K562 (cell line): Measurements from ENCODE around the gene SNX9. TPM values are rescaled to one million over a fixed set of nuclear protein-coding genes. Genes with fewer than 3 reads are reported as not detected.

ENCODE experiments used
- EHMT2 ChIP-seq: fragments of 450-650 bp; IDR thresholded peaks from 2 replicates; pipeline ENCODE4 v1.6.1; 2018; ENCODE audit warnings: antibody characterized with exemption
- ELF4 ChIP-seq: fragments of 450-650 bp; formaldehyde crosslinking; IDR thresholded peaks from 2 replicates; pipeline ENCODE4 v1.4.0; 2022; ENCODE audit warnings: missing genetic modification characterization
- FOXK1 ChIP-seq: sonication (generic); formaldehyde crosslinking; IDR thresholded peaks from 2 replicates; pipeline ENCODE4 v1.8.0; 2022; ENCODE audit warnings: missing genetic modification reagents, mild to moderate bottlenecking, borderline replicate concordance
- ILF3 ChIP-seq: fragments of 450-650 bp; IDR thresholded peaks from 2 replicates; pipeline ENCODE4 v1.6.1; 2018; ENCODE audit warnings: antibody characterized with exemption, mild to moderate bottlenecking, moderate library complexity, borderline replicate concordance
- KAT2B ChIP-seq: IDR thresholded peaks from one replicate; pipeline ENCODE4 v1.6.1; 2012; ENCODE audit warnings: low read depth, mild to moderate bottlenecking, control low read depth, inconsistent platforms, low read length, moderate library complexity
- NFE2 ChIP-seq: IDR thresholded peaks from 2 replicates; pipeline ENCODE4 v1.6.1; 2014; ENCODE audit warnings: antibody characterized with exemption, low read depth
- PML ChIP-seq: IDR thresholded peaks from 2 replicates; pipeline ENCODE4 v1.6.1; 2012; ENCODE audit warnings: low read length, inconsistent platforms
- SLC30A9 ChIP-seq: fragments of 250-450 bp; sonication (Bioruptor Pico); IDR thresholded peaks from 2 replicates; pipeline ENCODE4 v1.8.0; 2022; ENCODE audit warnings: mild to moderate bottlenecking, moderate library complexity
- SMAD2 ChIP-seq: fragments of 150-350 bp; IDR thresholded peaks from 2 replicates; pipeline ENCODE4 v1.6.1; 2014; ENCODE audit warnings: low read depth, mild to moderate bottlenecking, low read length
- SRSF7 ChIP-seq: fragments of 200-400 bp; formaldehyde crosslinking; optimal IDR thresholded peaks from 2 replicates; pipeline ENCODE3; 2017; ENCODE audit warnings: mild to moderate bottlenecking, low read depth, low read length
- TAF7 ChIP-seq: fragments of 450-650 bp; IDR thresholded peaks from 2 replicates; pipeline ENCODE4 v1.6.1; 2016; ENCODE audit warnings: missing genetic modification characterization, missing compliant biosample characterization
- ZC3H8 ChIP-seq: fragments of 450-650 bp; IDR thresholded peaks from 2 replicates; pipeline ENCODE4 v1.6.1; 2017
- ZNF134 ChIP-seq: fragments of 250-450 bp; sonication (Bioruptor Pico); conservative IDR thresholded peaks from 2 replicates; pipeline ENCODE4 v1.4.0; 2020
- ZNF23 ChIP-seq: fragments of 250-450 bp; sonication (Bioruptor Pico); IDR thresholded peaks from 2 replicates; pipeline ENCODE4 v1.4.0; 2020; ENCODE audit warnings: mild to moderate bottlenecking
- ZNF668 ChIP-seq: fragments of 250-450 bp; sonication (Bioruptor Pico); IDR thresholded peaks from 2 replicates; pipeline ENCODE4 v1.8.0; 2022; ENCODE audit warnings: mild to moderate bottlenecking, inconsistent platforms
- ZNF764 ChIP-seq: fragments of 250-450 bp; sonication (Bioruptor Pico); IDR thresholded peaks from 2 replicates; pipeline ENCODE4 v1.4.0; 2020; ENCODE audit warnings: low read depth, mild to moderate bottlenecking, moderate library complexity
- ZNF766 ChIP-seq: fragments of 200-800 bp; sonication (Bioruptor generic); conservative IDR thresholded peaks from 2 replicates; pipeline ENCODE4 v1.6.1; 2016; ENCODE audit warnings: missing genetic modification characterization, missing compliant biosample characterization
- polyA plus RNA-seq, 8 experiments: library from polyadenylated mRNA; depleted of rRNA in 4 of 8; stranded (reverse) in 5 of 8; unstranded in 3 of 8; fragments of >200 nt; fragmentation: Nextera tagmentation in 2 of 8; fragmentation: Illumina TruSeq in 1 of 8; extraction: Ambion mirVana in 2 of 8; extraction: Trizol in 1 of 8; gene quantifications; 2 replicates each; pipeline versions ENCODE4 v1.2.1 to v1.2.3, GENCODE V29; 2011 to 2014; ENCODE audit warnings: inconsistent platforms in 1 of 8, missing spikeins in 1 of 8
- total RNA-seq, 7 experiments: library from RNA; depleted of rRNA in 6 of 7; stranded (reverse); fragments of >200 nt in 6 of 7; fragmentation: Illumina TruSeq in 2 of 7; extraction: Trizol in 2 of 7; gene quantifications; 2 replicates each; pipeline versions ENCODE4 v1.2.1 to v1.2.3, GENCODE V29; 2011 to 2021; ENCODE audit warnings: low replicate concordance in 1 of 7
- TF ChIP-seq, protein P1 (sequence below): fragments of 450-650 bp; IDR thresholded peaks from 2 replicates; pipeline ENCODE4 v1.7.1; 2018; ENCODE audit warnings: mild to moderate bottlenecking, low read depth; ENCODE audit not compliant: partially characterized antibody
- TF ChIP-seq, protein P2 (sequence below): sonication (generic); formaldehyde crosslinking; IDR thresholded peaks from 2 replicates; pipeline ENCODE4 v1.8.1; 2023; ENCODE audit warnings: missing genetic modification reagents, mild to moderate bottlenecking, borderline replicate concordance
- TF ChIP-seq, protein P3 (sequence below): fragments of 250-450 bp; sonication (Bioruptor Pico); IDR thresholded peaks from 2 replicates; pipeline ENCODE4 v1.5.0; 2020; ENCODE audit warnings: mild to moderate bottlenecking, borderline replicate concordance
- TF ChIP-seq, protein P4 (sequence below): sonication (generic); formaldehyde crosslinking; IDR thresholded peaks from 2 replicates; pipeline ENCODE4 v1.8.0; 2022; ENCODE audit warnings: mild to moderate bottlenecking, low read depth, missing genetic modification reagents

Gene SNX9
- total and polyA plus RNA-seq, 9 of the 15 experiments (the other 6 are each of a cell fraction or from before 2014, with no cell fraction given) = 6.0 to 81.7 (median 57.1) TPM

DNA sequence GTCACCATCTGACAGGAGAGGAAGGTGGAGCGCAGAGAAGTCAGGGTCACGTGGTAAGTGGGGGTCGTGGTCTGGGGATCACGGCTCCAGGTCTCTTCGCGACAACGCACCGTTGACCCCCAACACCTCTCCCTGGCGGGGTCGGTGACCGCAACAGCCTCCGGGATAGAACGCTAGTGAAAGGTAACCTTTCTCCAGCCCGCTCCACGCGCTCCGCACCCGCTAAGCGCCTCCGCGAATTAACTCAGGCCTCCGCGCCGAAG, 158.0 kb downstream of the SNX9 start (continued):
- TF ChIP-seq, protein P1, sequence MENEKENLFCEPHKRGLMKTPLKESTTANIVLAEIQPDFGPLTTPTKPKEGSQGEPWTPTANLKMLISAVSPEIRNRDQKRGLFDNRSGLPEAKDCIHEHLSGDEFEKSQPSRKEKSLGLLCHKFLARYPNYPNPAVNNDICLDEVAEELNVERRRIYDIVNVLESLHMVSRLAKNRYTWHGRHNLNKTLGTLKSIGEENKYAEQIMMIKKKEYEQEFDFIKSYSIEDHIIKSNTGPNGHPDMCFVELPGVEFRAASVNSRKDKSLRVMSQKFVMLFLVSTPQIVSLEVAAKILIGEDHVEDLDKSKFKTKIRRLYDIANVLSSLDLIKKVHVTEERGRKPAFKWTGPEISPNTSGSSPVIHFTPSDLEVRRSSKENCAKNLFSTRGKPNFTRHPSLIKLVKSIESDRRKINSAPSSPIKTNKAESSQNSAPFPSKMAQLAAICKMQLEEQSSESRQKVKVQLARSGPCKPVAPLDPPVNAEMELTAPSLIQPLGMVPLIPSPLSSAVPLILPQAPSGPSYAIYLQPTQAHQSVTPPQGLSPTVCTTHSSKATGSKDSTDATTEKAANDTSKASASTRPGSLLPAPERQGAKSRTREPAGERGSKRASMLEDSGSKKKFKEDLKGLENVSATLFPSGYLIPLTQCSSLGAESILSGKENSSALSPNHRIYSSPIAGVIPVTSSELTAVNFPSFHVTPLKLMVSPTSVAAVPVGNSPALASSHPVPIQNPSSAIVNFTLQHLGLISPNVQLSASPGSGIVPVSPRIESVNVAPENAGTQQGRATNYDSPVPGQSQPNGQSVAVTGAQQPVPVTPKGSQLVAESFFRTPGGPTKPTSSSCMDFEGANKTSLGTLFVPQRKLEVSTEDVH = no peak
- no peak for TF ChIP-seq KAT2B
- TF ChIP-seq ZNF766 = no peak
- TF ChIP-seq SLC30A9 (CRISPR knock-in tag) = no peak
- TF ChIP-seq ZNF764 = no peak
- TF ChIP-seq, protein P2, sequence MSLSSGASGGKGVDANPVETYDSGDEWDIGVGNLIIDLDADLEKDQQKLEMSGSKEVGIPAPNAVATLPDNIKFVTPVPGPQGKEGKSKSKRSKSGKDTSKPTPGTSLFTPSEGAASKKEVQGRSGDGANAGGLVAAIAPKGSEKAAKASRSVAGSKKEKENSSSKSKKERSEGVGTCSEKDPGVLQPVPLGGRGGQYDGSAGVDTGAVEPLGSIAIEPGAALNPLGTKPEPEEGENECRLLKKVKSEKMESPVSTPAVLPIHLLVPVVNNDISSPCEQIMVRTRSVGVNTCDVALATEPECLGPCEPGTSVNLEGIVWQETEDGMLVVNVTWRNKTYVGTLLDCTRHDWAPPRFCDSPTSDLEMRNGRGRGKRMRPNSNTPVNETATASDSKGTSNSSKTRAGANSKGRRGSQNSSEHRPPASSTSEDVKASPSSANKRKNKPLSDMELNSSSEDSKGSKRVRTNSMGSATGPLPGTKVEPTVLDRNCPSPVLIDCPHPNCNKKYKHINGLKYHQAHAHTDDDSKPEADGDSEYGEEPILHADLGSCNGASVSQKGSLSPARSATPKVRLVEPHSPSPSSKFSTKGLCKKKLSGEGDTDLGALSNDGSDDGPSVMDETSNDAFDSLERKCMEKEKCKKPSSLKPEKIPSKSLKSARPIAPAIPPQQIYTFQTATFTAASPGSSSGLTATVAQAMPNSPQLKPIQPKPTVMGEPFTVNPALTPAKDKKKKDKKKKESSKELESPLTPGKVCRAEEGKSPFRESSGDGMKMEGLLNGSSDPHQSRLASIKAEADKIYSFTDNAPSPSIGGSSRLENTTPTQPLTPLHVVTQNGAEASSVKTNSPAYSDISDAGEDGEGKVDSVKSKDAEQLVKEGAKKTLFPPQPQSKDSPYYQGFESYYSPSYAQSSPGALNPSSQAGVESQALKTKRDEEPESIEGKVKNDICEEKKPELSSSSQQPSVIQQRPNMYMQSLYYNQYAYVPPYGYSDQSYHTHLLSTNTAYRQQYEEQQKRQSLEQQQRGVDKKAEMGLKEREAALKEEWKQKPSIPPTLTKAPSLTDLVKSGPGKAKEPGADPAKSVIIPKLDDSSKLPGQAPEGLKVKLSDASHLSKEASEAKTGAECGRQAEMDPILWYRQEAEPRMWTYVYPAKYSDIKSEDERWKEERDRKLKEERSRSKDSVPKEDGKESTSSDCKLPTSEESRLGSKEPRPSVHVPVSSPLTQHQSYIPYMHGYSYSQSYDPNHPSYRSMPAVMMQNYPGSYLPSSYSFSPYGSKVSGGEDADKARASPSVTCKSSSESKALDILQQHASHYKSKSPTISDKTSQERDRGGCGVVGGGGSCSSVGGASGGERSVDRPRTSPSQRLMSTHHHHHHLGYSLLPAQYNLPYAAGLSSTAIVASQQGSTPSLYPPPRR (CRISPR knock-in tag) = no peak
- TF ChIP-seq FOXK1 = no peak
- no peak for TF ChIP-seq PML
- TF ChIP-seq, protein P3, sequence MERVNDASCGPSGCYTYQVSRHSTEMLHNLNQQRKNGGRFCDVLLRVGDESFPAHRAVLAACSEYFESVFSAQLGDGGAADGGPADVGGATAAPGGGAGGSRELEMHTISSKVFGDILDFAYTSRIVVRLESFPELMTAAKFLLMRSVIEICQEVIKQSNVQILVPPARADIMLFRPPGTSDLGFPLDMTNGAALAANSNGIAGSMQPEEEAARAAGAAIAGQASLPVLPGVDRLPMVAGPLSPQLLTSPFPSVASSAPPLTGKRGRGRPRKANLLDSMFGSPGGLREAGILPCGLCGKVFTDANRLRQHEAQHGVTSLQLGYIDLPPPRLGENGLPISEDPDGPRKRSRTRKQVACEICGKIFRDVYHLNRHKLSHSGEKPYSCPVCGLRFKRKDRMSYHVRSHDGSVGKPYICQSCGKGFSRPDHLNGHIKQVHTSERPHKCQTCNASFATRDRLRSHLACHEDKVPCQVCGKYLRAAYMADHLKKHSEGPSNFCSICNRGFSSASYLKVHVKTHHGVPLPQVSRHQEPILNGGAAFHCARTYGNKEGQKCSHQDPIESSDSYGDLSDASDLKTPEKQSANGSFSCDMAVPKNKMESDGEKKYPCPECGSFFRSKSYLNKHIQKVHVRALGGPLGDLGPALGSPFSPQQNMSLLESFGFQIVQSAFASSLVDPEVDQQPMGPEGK (CRISPR knock-in tag) = no peak
- TF ChIP-seq ZNF23 (CRISPR knock-in tag) = no peak
- TF ChIP-seq NFE2 = no peak
- TF ChIP-seq ZNF668 (CRISPR knock-in tag) = no peak
- TF ChIP-seq, protein P4, sequence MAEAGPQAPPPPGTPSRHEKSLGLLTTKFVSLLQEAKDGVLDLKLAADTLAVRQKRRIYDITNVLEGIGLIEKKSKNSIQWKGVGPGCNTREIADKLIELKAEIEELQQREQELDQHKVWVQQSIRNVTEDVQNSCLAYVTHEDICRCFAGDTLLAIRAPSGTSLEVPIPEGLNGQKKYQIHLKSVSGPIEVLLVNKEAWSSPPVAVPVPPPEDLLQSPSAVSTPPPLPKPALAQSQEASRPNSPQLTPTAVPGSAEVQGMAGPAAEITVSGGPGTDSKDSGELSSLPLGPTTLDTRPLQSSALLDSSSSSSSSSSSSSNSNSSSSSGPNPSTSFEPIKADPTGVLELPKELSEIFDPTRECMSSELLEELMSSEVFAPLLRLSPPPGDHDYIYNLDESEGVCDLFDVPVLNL = no peak
- TF ChIP-seq ZNF134 (CRISPR knock-in tag) = no peak
- no peak for TF ChIP-seq EHMT2
- TF ChIP-seq ZC3H8 = no peak
- no peak for TF ChIP-seq TAF7 (tag)
- TF ChIP-seq ELF4 (CRISPR knock-in tag) = no peak
- no peak for TF ChIP-seq SMAD2
- TF ChIP-seq ILF3 = no peak
- no peak for TF ChIP-seq SRSF7
